DND-41 (cell line): ENCODE results near the gene PTPRN2.

Experiments
- ATAC-seq: fragments of 200-7000 bp; cut with Tn5 transposase; 3 replicates; pipeline ENCODE4 v1.9.1; 2021; ENCODE audit warnings: low read depth; ENCODE audit not compliant: insufficient read depth
- DNase-seq: peaks from one replicate; pipeline ENCODE4 v3.0.0-alpha.2; 2020
- H2AFZ ChIP-seq: 2 replicates; pipeline ENCODE4 v1.6.0; 2012; ENCODE audit warnings: low read depth, low read length
- H3K27ac ChIP-seq: 2 replicates; pipeline ENCODE4 v1.5.1; 2012; ENCODE audit warnings: low read length, inconsistent platforms
- H3K27me3 ChIP-seq: fragments of 200-600 bp; sonication (generic); 2 replicates; pipeline ENCODE4 v1.6.0; 2012; ENCODE audit warnings: low read length, mild to moderate bottlenecking, inconsistent platforms; ENCODE audit not compliant: insufficient read depth, poor library complexity
- H3K36me3 ChIP-seq: 2 replicates; pipeline ENCODE4 v1.5.1; 2012; ENCODE audit warnings: low read length, inconsistent platforms; ENCODE audit not compliant: insufficient read depth
- H3K4me1 ChIP-seq: 2 replicates; pipeline ENCODE4 v1.5.1; 2012; ENCODE audit warnings: mild to moderate bottlenecking, low read length; ENCODE audit not compliant: insufficient read depth
- H3K4me2 ChIP-seq: 2 replicates; pipeline ENCODE4 v1.6.0; 2012; ENCODE audit warnings: mild to moderate bottlenecking, moderate library complexity, low read length, inconsistent platforms; ENCODE audit not compliant: insufficient read depth
- H3K4me3 ChIP-seq, 2 experiments: fragments of 200-600 bp in 1 of 2; shearing (Covaris generic) in 1 of 2; 2 replicates each; pipeline ENCODE4 v1.5.1; 2012 to 2016; ENCODE audit warnings: inconsistent platforms in 2 of 2, low read length in 2 of 2, mild to moderate bottlenecking in 2 of 2, low read depth in 1 of 2, moderate library complexity in 1 of 2
- H3K79me2 ChIP-seq: 2 replicates; pipeline ENCODE4 v1.6.0; 2012; ENCODE audit warnings: low read length, inconsistent platforms; ENCODE audit not compliant: insufficient read depth
- H3K9ac ChIP-seq: 2 replicates; pipeline ENCODE4 v1.6.0; 2012; ENCODE audit warnings: low read depth, mild to moderate bottlenecking, inconsistent platforms, low read length, moderate library complexity
- H3K9me3 ChIP-seq: 2 replicates; pipeline ENCODE4 v1.5.1; 2012; ENCODE audit warnings: low read length, moderate library complexity, mild to moderate bottlenecking, inconsistent platforms; ENCODE audit not compliant: insufficient read depth, severe bottlenecking
- H4K20me1 ChIP-seq: 2 replicates; pipeline ENCODE4 v1.6.0; 2012; ENCODE audit warnings: low read length; ENCODE audit not compliant: insufficient read depth
- CTCF ChIP-seq: IDR thresholded peaks from 2 replicates; pipeline ENCODE4 v1.5.1; 2012; ENCODE audit warnings: borderline replicate concordance, low read length, moderate library complexity, mild to moderate bottlenecking; ENCODE audit not compliant: poor library complexity, severe bottlenecking; ENCODE audit errors: extremely low read depth
- EZH2 ChIP-seq: IDR thresholded peaks from 3 replicates; pipeline ENCODE4 v1.6.1; 2012; ENCODE audit warnings: borderline replicate concordance, low read depth, mild to moderate bottlenecking, moderate library complexity, low read length, inconsistent platforms; ENCODE audit not compliant: severe bottlenecking

PTPRN2 gene

DNA sequence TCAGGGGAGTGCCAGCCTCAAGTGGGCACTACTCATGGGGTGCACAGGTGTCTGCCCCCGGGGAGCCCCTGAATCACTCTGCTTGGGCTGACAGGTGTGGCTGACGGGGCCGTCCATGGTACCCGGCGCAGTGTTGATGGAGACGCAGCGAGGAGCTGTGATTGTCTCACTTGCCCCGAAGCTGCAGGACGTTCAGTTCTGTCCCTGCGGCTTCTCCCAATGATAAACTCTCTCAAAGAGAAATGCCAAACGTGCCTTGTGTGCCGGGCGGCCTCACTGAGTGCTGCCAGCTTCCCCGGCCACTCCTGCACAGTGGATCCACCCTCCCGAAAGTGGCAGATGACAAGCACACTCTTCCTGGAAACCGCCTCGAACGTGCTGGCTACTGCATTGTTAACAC, 1047.6 kb downstream of the PTPRN2 start:
- Histone ChIP-seq H3K79me2 (no peaks in the 10 kb centered on the region), H3K9me3 (no peaks in the 10 kb centered on the region), H3K4me2 (no peak overlapping the region), H3K4me3 (no peak overlapping the region), H3K27ac (no peak overlapping the region), H3K9ac (no peak overlapping the region), H3K27me3 (no peaks in the 10 kb centered on the region), H3K4me1 (no peaks in the 10 kb centered on the region), H2AFZ (no peak overlapping the region), H4K20me1 (0 out of 2 replicates have a peak, but pooled peaks cover 3% of the 10 kb centered on the region), H3K36me3 (peaks cover 48% of the 10 kb centered on the region)
- TF ChIP-seq EZH2 = no peak
- TF ChIP-seq CTCF = no peak
- DNase-seq = no peak
- no peak for ATAC-seq

- no peak overlapping the region for H3K27ac ChIP-seq
- no peak overlapping the region for H2AFZ ChIP-seq
- H3K4me1 ChIP-seq = no peaks in the 10 kb centered on the region
- H3K27me3 ChIP-seq = no peaks in the 10 kb centered on the region
- no peaks in the 10 kb centered on the region for H4K20me1 ChIP-seq
- H3K79me2 ChIP-seq = no peaks in the 10 kb centered on the region
- H3K4me3 ChIP-seq = no peak overlapping the region
- no peak for DNase-seq
- no peak for ATAC-seq
- H3K9me3 ChIP-seq = no peaks in the 10 kb centered on the region
- TF ChIP-seq EZH2 (no peak), CTCF (no peak)
- no peak overlapping the region for H3K4me2 ChIP-seq
- peaks cover 43% of the 10 kb centered on the region for H3K36me3 ChIP-seq
- H3K9ac ChIP-seq = no peak overlapping the region
Measured at GRCh38 chr7:157539521-157539920, 1048.1 kb downstream of the PTPRN2 start.

DNA sequence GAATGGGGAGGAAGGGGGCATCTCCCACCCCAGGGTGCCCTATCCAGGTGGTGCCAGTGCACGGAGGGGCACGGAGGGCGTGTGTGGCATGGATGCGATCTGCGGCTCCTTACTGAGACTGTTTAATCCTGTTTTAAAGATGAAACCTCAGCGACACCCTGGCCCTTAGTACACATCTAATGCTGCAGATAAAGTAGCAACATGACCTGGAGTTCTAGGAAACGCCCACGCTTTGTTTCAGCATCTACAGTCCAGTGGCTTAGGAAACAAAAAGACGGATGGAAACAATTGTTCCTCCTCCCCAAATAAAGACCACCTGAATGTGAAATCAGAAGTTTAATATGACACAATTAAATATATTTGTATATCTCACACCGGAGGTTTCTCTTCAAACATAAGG, 1048.9 kb downstream of the PTPRN2 start:
- no peak overlapping the region for H3K4me3 ChIP-seq
- no peak for TF ChIP-seq EZH2
- no peak for TF ChIP-seq CTCF
- H3K9ac ChIP-seq = no peak overlapping the region
- ATAC-seq = no peak
- H3K4me2 ChIP-seq = no peak overlapping the region
- no peaks in the 10 kb centered on the region for H3K9me3 ChIP-seq
- no peaks in the 10 kb centered on the region for H3K79me2 ChIP-seq
- no peaks in the 10 kb centered on the region for H3K27me3 ChIP-seq
- no peak overlapping the region for H2AFZ ChIP-seq
- no peak overlapping the region for H3K27ac ChIP-seq
- peaks cover 35% of the 10 kb centered on the region for H3K36me3 ChIP-seq
- no peak for DNase-seq
- no peaks in the 10 kb centered on the region for H4K20me1 ChIP-seq
- H3K4me1 ChIP-seq = no peaks in the 10 kb centered on the region

DNA sequence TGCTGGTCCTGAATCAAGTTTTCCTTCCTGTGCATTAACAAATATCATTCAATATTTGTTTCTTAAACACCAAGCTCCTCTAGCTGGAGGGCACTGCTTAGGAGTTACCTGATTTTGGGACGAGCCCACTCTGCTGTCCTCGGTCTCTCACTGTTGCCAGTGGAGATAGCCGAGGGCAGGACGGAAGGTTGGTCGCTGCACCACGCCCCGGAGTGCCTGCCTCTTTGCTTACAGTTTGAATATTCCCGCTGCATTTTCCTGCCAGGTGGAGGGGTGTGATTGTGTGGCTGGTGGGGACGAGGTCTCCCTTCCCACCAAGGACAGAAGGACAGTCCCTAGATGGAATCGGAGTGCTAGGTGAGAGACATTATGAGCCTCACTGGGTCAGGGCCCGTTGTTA, 1049.3 kb downstream of the PTPRN2 start:
- ATAC-seq (no peak), DNase-seq (no peak)
- Histone ChIP-seq H3K4me3 (no peak overlapping the region), H3K79me2 (no peaks in the 10 kb centered on the region), H3K27me3 (no peaks in the 10 kb centered on the region), H3K36me3 (peaks cover 31% of the 10 kb centered on the region), H3K4me2 (no peak overlapping the region), H3K4me1 (no peaks in the 10 kb centered on the region), H3K9me3 (no peaks in the 10 kb centered on the region), H2AFZ (no peak overlapping the region), H4K20me1 (no peaks in the 10 kb centered on the region), H3K27ac (no peak overlapping the region), H3K9ac (no peak overlapping the region)
- TF ChIP-seq CTCF = no peak
- no peak for TF ChIP-seq EZH2
